ENCODE results near the gene RAB3GAP2.
"Not testable (repeated sequence)": the region's sequence is repeated elsewhere in the genome, so short reads cannot be mapped to it uniquely, and the experiment has no call there.

RAB3GAP2 gene

DNA sequence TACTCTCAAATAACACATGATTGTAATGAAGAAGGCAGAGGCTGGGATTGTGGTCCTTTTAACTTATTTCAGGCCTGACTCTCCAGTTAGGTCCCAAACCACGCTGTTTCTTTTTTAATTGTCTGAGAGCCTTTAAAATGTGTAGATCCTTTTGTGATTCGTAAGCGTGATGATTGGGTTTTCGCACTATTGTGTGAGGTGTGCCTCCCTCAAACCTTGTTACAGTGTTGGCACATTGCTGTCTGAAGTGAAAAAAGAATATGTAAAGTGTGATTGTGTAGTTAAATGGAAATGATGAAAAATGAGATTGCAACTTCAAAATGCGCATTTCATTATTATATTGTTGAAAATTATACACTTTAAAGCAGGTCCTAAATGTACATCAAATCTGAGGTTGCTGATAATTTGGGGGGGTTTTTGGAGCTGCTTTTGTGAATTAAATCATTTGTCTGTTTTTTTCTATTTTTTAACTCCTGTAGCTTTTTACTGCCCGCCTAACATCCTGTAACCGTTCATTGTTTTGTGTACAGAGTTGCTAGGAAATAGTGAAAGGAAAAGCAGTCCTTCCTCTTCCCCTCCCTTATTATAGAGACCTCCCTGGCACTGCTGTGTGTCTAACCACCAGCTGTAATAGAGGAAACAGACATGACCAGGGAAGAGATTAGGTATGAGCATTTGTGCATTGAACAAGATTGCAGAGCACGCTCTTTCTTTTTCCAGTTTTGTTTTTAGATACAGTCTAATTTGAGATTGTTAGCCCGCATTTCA, 135.1 kb downstream of the RAB3GAP2 start:
- DNase-seq (ENCODE audit: low read depth), result no peak

DNA sequence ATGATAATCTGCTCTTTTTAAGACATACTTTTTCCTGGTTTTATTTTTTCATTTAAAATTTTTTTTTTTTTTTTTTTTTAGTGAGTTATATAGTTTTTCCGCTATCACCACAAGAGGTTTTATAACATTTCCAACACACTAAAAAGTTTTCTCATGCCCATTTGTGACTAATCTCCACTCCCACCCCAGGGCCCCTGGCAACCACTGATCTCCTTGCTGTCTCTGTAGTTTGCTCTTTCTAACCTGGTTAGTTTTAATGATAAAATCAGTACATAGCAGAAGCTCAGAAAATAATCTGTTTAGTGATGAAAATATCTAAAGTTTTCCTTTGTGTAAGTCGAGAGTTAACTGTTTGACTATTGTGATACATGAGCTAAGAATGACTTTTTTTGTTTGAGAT, 136.5 kb downstream of the RAB3GAP2 start:
- no peak for DNase-seq (ENCODE audit: low read depth)

DNA sequence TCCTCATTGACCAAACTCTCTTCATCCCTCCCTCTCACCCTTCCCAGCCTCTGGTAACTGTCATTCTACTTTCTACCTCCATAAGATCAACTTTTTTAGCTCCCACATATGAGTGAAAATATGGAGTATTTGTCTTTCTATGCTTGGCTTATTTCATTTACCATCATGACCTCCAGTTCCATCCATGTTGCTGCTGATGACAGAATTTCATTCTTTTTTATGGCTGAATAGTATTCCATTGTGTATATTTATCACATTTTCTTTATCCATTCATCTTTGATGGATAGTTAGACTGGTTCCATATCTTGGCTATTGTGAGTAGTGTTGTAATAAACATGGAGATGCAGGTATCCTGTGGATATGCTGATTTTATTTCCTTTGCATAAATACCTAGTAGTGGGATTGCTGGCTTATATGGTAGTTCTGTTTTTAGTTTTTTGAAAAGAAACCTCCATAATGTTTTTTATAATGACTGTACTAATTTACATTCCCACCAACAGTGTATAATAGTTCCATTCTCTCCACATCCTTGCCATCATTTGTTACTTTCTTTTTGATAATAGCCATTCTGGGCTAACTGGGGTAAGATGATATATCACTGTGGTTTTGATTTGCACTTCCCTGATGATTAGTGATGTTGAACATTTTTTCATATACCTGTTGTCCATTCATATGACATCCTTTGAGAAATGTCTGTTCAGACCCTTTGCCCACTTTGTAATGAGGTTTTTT, 142.6 kb downstream of the RAB3GAP2 start:
- DNase-seq (ENCODE audit: low read depth), result no peak

DNA sequence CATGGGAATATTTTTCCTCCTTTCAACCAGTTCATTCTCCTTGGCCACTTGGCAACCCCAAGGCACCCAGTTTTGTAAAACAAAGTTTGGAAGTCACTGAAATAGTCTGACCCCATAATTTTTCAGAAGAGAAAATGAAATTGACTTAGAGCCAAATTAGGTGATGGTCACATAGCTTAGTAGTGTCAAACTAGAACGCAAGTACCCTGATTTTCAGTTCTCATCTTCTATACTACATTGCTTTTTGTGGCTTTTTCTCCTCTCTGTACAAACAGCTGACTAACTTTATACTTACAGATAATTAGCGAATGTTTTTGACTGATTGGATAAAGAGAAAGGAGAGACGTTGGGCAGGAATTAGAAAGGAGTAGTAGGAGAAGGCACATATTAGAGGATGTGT, 145.2 kb downstream of the RAB3GAP2 start:
- no peak for DNase-seq (ENCODE audit: low read depth)

DNA sequence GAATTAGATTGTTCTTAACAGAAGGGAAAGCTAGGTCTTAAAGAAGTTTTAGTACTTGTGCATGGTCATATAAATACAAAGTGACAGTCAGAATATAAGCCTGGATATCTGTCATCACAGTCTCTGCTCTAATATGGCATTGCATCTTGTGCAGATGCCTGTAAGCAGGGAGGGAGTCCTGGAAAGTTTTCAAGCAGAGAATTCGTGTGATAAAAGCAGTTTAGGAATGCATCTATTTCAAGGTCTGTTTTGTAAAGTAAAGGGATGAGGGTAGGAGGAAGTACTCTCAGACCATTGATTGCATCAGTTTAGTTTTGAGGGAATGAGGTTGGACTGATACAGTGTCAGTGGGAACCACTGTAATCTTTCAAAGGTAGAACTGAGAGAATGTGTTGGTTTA, 147.7 kb downstream of the RAB3GAP2 start:
- no peak for DNase-seq (ENCODE audit: low read depth)

DNA sequence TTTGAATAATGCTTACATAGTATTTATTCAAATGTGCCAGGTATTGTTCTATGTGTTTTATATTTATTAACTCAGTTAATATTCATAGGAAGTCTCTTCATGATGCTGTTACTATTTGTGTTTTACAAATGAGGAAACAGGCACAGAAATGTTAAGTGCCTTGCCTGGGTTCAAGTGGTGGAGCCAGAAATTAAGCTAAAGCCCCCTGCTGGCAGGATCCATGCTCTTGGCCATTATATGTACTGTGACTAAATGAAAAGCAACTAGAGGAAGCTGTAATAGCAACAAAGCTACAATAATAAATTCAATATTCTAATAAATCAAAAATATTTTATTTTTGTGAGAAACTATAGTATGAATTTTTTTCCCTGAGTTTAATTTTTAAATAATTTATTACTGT, 148.4 kb downstream of the RAB3GAP2 start:
- DNase-seq (ENCODE audit: low read depth), result no peak

DNA sequence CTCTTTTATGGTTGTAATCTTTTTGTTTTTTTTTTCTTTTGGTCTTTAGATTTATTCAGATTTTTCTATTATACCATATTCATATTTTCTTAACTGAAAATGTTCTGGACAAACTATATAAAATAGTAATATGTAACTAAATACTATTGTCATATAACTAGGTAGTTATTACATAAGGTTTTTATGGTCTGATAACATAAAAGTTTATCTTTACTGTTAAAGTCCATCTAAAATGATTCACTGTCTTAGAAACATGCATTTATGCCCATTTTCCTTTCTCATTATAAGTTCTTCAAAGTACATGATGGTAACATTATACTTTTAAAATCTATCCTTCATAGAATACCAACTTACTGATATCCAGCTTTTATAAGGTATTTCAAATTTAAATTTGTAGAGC, 149.2 kb downstream of the RAB3GAP2 start:
- DNase-seq (ENCODE audit: low read depth), result no peak

DNA sequence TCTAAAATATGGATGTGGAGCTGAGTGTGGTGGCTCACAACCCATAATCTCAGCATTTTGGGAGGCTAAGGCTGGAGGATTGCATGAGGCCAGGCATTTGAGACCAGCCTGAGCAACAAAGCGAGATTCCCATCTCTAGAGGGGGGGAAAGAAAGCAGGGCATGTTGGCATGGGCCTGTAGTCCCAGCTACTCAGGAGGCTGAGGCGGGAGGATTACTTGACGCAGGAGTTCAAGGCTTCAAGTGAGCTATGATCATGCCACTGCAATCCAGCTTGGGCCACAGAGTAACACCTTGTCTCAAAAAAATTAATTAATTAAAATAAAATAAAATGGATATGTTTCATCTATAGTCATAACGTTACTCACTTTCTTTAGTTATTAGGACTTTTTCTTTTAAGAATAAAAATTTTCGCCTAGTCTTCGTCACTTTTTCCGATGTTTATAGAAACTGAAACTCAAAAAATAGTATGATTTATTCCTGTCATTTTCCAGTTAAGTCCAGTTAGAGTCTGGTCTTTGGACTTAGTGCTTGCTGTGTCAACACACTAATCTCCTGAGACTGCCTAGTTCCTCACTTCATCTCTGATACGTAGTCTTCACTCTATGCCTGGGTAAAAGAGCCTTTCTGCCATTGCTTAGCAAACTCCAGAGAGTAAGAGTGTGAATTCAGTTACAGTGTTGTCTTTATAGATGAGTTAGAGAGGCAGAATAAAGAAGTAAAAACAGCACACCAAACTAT, 150.3 kb downstream of the RAB3GAP2 start:
- no peak for DNase-seq (ENCODE audit: low read depth)

DNA sequence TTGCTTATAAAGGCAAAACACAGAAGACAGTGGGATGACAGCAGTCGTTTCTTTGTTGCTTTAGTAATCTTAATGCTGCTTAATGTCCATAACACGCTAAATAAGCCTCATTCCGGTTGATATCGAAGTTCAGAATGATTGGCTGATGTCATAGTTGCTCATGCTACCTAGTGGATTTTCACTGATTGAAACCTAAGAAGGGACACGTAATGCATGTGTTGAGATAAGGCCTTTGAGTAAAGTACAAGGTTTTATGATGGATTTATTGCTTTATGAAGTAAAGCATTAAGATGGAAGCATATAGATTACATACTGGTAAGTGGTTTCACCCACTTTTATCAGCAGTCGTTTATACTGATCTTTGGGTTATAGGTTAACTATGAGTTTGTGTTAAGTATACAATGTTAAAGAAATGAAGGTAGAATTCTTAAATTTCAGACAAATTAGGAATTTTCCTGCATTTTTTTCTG, 153.2 kb downstream of the RAB3GAP2 start:
- DNase-seq (ENCODE audit: low read depth), result no peak

DNA sequence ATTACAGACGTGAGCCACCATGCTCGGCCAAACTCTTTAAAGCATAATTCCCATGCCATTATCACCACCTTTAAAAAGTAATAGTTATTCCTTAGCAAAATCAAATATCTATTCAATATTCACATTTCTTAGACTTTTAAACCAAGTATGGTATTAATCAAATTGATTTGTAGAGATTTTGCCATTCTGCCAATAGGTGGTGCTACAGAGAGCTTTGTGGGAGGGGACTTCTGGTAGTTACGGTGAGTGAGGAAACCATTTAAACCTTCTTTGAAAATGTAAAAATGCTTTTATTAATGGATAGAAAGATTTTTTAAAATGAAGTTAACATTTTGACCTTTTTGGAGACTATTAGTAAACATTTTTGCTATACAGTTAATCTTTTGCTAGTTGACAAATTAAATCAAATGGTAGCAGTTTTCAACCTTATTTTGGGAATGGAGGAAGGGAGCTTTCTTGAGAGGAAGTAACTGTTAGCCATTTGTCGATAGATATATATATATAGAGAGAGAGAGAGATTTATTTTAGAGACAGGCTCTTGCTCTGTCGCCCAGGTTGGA, 159.0 kb downstream of the RAB3GAP2 start:
- DNase-seq (ENCODE audit: low read depth), result no peak

DNA sequence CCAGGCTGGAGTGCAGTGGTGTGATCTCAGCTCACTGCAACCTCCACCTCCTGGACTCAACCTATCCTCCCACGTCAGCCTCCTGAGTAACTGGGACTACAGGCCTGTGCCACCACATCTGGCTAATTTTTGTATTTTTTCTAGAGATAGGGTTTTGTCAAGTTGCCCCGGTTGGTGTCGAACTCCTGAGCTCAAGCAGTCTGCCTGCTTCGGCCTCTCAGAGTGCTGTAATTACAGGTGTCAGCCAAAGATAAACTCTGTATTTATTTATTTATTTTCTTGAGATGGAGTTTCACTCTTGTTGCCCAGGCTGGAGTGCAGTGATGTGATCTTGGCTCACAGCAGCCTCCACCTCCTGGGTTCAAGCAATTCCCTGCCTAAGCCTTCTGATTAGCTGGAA, 159.7 kb downstream of the RAB3GAP2 start:
- not testable (repeated sequence) for DNase-seq (ENCODE audit: low read depth)

DNA sequence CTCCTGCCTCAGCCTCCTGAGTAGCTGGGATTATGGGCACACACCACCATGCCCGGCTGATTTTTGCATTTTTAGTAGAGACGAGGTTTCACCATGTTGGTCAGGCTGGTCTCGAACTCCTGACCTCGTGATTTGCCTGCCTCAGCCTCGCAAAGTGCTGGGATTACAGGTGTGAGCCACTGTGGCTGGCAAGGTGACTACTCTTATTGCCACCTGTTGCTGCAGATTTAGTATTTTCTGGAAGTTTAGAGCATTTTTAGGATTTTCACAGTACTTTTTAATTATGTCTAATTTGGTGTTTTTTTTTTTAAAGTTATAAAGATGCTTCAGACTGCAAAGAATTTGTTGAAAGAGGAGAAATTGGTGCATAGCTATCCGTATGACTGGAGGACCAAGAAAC, 161.8 kb downstream of the RAB3GAP2 start:
- not testable (repeated sequence) for DNase-seq (ENCODE audit: low read depth)

DNA sequence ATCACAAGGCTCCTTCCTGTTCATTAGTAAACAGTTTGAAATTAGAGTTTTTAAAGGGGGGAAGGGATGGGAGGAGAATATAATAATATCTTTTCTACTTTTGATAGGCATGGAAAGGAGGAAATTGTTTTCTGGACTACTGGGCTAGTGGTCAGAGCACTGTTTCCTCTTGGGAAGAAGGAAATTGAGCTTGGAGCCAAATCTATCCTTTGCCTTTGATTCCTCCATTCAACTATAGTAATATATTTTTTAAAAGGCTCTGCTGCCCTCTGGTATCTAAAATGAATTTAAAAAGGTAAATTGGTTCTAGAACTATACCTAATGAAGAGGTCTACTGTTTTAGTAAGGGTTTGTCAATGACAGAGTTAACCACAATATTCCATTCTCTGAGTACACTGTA, 172.4 kb downstream of the RAB3GAP2 start:
- no peak for DNase-seq (ENCODE audit: low read depth)
